Neural cell (in vitro differentiated cells): Measurements from ENCODE around the gene MICU1. TPM values are rescaled to one million over a fixed set of nuclear protein-coding genes. Genes with fewer than 3 reads are reported as not detected.

Source experiments
- H2AFZ ChIP-seq: fragments of 200-600, 300-800 bp; sonication (generic), shearing (Covaris generic); 2 replicates; pipeline ENCODE4 v1.6.0; 2014; ENCODE audit warnings: low read depth, mild to moderate bottlenecking, antibody characterized with exemption, low read length, moderate library complexity
- H3F3A ChIP-seq: fragments of 200-600 bp; shearing (Covaris generic); 2 replicates; pipeline ENCODE4 v1.6.1; 2016; ENCODE audit warnings: mild to moderate bottlenecking, moderate library complexity, mixed read lengths, antibody characterized with exemption, low read length; ENCODE audit not compliant: insufficient read depth, poor library complexity, severe bottlenecking
- H3K27ac ChIP-seq: fragments of 200-600, 300-800 bp; sonication (generic), shearing (Covaris generic); 2 replicates; pipeline ENCODE4 v1.5.1; 2014; ENCODE audit warnings: mild to moderate bottlenecking, low read length, moderate library complexity
- H3K27me3 ChIP-seq: fragments of 300-800, 200-600 bp; sonication (generic), shearing (Covaris generic); 2 replicates; pipeline ENCODE4 v1.6.0; 2014; ENCODE audit warnings: mild to moderate bottlenecking, low read depth, low read length, moderate library complexity; ENCODE audit not compliant: insufficient read depth
- H3K36me3 ChIP-seq: fragments of 300-800, 200-600 bp; sonication (generic), shearing (Covaris generic); 2 replicates; pipeline ENCODE4 v1.5.1; 2014; ENCODE audit warnings: mild to moderate bottlenecking, antibody characterized with exemption, low read length, moderate library complexity; ENCODE audit not compliant: insufficient read depth
- H3K4me2 ChIP-seq: fragments of 300-800, 200-600 bp; sonication (generic), shearing (Covaris generic); 2 replicates; pipeline ENCODE4 v1.6.0; 2014; ENCODE audit warnings: mild to moderate bottlenecking, low read length
- H3K4me3 ChIP-seq: fragments of 300-800, 200-600 bp; sonication (generic), shearing (Covaris generic); 2 replicates; pipeline ENCODE4 v1.5.1; 2014; ENCODE audit warnings: mild to moderate bottlenecking, low read length, moderate library complexity
- H3K79me2 ChIP-seq: fragments of 200-600 bp; shearing (Covaris generic); replicated peaks from 2 replicates; pipeline ENCODE4 v1.6.0; 2014; ENCODE audit warnings: mild to moderate bottlenecking, low read length, moderate library complexity; ENCODE audit not compliant: insufficient read depth
- H3K9ac ChIP-seq: fragments of 300-800, 200-600 bp; sonication (generic), shearing (Covaris generic); 2 replicates; pipeline ENCODE4 v1.6.1; 2016; ENCODE audit warnings: mild to moderate bottlenecking, low read length, mixed read lengths
- H3K9me2 ChIP-seq: fragments of 200-600 bp; shearing (Covaris generic); 2 replicates; pipeline ENCODE4 v1.6.1; 2016; ENCODE audit warnings: mild to moderate bottlenecking, low read length, mixed read lengths; ENCODE audit not compliant: insufficient read depth
- H3K9me3 ChIP-seq: fragments of 200-600, 300-800 bp; sonication (generic), shearing (Covaris generic); 2 replicates; pipeline ENCODE4 v1.6.1; 2016; ENCODE audit warnings: mild to moderate bottlenecking, mixed run types, low read length, moderate library complexity, mixed read lengths
- H4K20me1 ChIP-seq: fragments of 200-600 bp; shearing (Covaris generic); 2 replicates; pipeline ENCODE4 v1.6.1; 2016; ENCODE audit warnings: mild to moderate bottlenecking, mixed run types; ENCODE audit not compliant: insufficient read depth
- EP300 ChIP-seq: fragments of 450-650 bp; conservative IDR thresholded peaks from 2 replicates; pipeline ENCODE4 v1.6.1; 2014; ENCODE audit warnings: antibody characterized with exemption, mild to moderate bottlenecking, moderate library complexity; ENCODE audit not compliant: poor library complexity, severe bottlenecking
- EZH2 ChIP-seq: fragments of 200-600, 300-800 bp; shearing (Covaris generic), sonication (generic); IDR thresholded peaks from 2 replicates; pipeline ENCODE4 v1.6.1; 2014; ENCODE audit warnings: antibody characterized with exemption, low read length, borderline replicate concordance, mild to moderate bottlenecking; ENCODE audit not compliant: insufficient read depth, poor library complexity, severe bottlenecking
- MXI1 ChIP-seq: fragments of 450-650 bp; conservative IDR thresholded peaks from 2 replicates; pipeline ENCODE4 v1.6.1; 2014; ENCODE audit warnings: antibody characterized with exemption, mild to moderate bottlenecking; ENCODE audit not compliant: poor library complexity, severe bottlenecking
- POLR2AphosphoS5 ChIP-seq: IDR thresholded peaks from 2 replicates; pipeline ENCODE4 v1.6.1; 2012
- RAD21 ChIP-seq: fragments of 450-650 bp; conservative IDR thresholded peaks from 2 replicates; pipeline ENCODE4 v1.6.1; 2014; ENCODE audit warnings: antibody characterized with exemption, mild to moderate bottlenecking, moderate library complexity
- REST ChIP-seq: IDR thresholded peaks from 2 replicates; pipeline ENCODE4 v1.6.1; 2012; ENCODE audit warnings: borderline replicate concordance
- SMC3 ChIP-seq: fragments of 450-650 bp; conservative IDR thresholded peaks from 2 replicates; pipeline ENCODE4 v1.6.1; 2014; ENCODE audit warnings: antibody characterized with exemption, mild to moderate bottlenecking, moderate library complexity; ENCODE audit not compliant: poor library complexity
- TAF1 ChIP-seq: IDR thresholded peaks from 2 replicates; pipeline ENCODE4 v1.6.1; 2012; ENCODE audit warnings: low read depth
- polyA plus RNA-seq: library from polyadenylated mRNA; depleted of rRNA; stranded (reverse); fragments of >200 nt; gene quantifications from 2 replicates; pipeline ENCODE4 v1.2.3, GENCODE V29; 2014
- TF ChIP-seq, protein P1 (sequence below): fragments of 450-650 bp; IDR thresholded peaks from 2 replicates; pipeline ENCODE4 v1.5.1; 2014; ENCODE audit warnings: antibody characterized with exemption, mild to moderate bottlenecking, moderate library complexity; ENCODE audit not compliant: poor library complexity, severe bottlenecking

MICU1 gene
- polyA plus RNA-seq, 1 donor from 2014 or later = 86.0 TPM

DNA sequence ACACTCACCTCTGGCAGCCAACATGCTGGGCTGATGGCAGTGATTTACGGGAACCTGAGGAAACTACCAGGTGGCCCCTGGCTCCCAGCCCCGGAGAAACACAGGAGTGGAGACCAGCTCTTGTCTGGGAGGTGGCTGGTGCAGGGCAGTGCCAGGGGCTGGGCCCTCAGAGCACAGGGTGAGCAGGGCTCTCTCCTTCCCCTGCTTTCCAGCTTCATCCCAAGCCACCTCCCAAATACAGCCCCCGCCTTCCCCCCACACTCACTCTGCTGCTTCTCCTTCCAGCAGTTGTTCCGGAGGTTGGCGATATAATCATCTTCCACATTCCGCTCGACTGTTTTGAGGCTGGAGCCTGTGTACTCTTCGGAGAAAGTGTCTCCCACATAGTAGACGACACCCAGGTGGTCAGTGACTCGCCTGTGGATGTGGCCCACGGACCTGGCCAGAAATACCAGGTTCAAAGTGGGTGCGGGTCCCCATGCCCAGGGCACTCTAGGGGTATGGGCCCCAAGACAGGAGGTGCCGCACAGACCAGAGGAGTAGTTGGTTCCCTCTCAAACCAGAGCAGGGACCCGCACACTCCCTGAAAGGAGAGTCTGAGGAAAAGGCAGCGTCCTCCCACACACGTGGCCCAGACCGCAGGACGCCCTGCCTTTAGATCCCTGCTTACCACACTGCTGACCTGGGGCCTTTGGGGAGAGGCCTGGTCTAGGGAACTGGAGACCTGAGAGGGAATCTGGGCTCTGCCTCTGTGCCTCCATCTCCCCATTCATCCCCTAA is 289.4 kb downstream of the MICU1 start:
- peaks cover 5% of the 10 kb centered on the region for H3K36me3 ChIP-seq

More for the DNA sequence above, 289.4 kb downstream of the MICU1 start:
- no peaks in the 10 kb centered on the region for H3K9me2 ChIP-seq
- no peaks in the 10 kb centered on the region for H4K20me1 ChIP-seq
- TF ChIP-seq, protein P1, sequence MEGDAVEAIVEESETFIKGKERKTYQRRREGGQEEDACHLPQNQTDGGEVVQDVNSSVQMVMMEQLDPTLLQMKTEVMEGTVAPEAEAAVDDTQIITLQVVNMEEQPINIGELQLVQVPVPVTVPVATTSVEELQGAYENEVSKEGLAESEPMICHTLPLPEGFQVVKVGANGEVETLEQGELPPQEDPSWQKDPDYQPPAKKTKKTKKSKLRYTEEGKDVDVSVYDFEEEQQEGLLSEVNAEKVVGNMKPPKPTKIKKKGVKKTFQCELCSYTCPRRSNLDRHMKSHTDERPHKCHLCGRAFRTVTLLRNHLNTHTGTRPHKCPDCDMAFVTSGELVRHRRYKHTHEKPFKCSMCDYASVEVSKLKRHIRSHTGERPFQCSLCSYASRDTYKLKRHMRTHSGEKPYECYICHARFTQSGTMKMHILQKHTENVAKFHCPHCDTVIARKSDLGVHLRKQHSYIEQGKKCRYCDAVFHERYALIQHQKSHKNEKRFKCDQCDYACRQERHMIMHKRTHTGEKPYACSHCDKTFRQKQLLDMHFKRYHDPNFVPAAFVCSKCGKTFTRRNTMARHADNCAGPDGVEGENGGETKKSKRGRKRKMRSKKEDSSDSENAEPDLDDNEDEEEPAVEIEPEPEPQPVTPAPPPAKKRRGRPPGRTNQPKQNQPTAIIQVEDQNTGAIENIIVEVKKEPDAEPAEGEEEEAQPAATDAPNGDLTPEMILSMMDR = no peak
- TF ChIP-seq EP300 (no peak), SMC3 (no peak), REST (no peak), POLR2AphosphoS5 (no peak), EZH2 (no peak), RAD21 (no peak), MXI1 (no peak), TAF1 (no peak)
- no peak overlapping the region for H3K4me3 ChIP-seq
- no peaks in the 10 kb centered on the region for H3K9me3 ChIP-seq
- H3K27me3 ChIP-seq = no peaks in the 10 kb centered on the region
- H3K9ac ChIP-seq = peak overlapping the region; percentile 79
- no peak overlapping the region for H3K4me2 ChIP-seq
- no peaks in the 10 kb centered on the region for H3K79me2 ChIP-seq
- H3K27ac ChIP-seq = peak overlapping the region; percentile 98
- H3F3A ChIP-seq = no peaks in the 10 kb centered on the region
- H2AFZ ChIP-seq = no peak overlapping the region
